Right ventricle myocardium inferior (tissue), 1 donor: ENCODE results near the gene HIGD1B. TPM values are rescaled to one million over a fixed set of nuclear protein-coding genes. Genes with fewer than 3 reads are reported as not detected.
"Not testable (repeated sequence)": the region's sequence is repeated elsewhere in the genome, so short reads cannot be mapped to it uniquely, and the experiment has no call there.

Experiments used
- ATAC-seq: fragments of 200-7000 bp; cut with Tn5 transposase; one replicate; pipeline ENCODE4 v1.9.1; 2020; ENCODE audit warnings: mild to moderate bottlenecking, moderate library complexity
- DNase-seq: peaks from one replicate; pipeline ENCODE4 v3.0.0; 2021; ENCODE audit errors: missing footprints
- intact Hi-C: fragments of 100-400 bp; cut with DNase I; formaldehyde crosslinking; loops from one replicate; pipeline ENCODE4 v1.11.0; 2022
- long read RNA-seq: library from polyadenylated mRNA; unstranded; transcript quantifications from one replicate; pipeline ENCODE4 v2.0.0, GENCODE V29; 2021
- total RNA-seq: library from RNA; stranded (reverse); fragmentation: NEBNext Ultra II Directional; extraction: Animal tissue kit (Norgen Biotek cat#: 25700); gene quantifications from one replicate; pipeline ENCODE4 v1.2.1, GENCODE V29; 2021
- donor health status: DM: no; HTN: yes; CAD: no; lungs with severe emphysema.

HIGD1B gene
- 20.4 TPM for total RNA-seq
- long read RNA-seq, transcript HIGD1B-201 (3 exons, 635 nt): major isoform, 5 of 8 reads
- long read RNA-seq, partial matches to known transcripts: 0 of 8 reads
- long read RNA-seq, other reads (novel, unspliced or antisense): 1 of 8 reads

DNA sequence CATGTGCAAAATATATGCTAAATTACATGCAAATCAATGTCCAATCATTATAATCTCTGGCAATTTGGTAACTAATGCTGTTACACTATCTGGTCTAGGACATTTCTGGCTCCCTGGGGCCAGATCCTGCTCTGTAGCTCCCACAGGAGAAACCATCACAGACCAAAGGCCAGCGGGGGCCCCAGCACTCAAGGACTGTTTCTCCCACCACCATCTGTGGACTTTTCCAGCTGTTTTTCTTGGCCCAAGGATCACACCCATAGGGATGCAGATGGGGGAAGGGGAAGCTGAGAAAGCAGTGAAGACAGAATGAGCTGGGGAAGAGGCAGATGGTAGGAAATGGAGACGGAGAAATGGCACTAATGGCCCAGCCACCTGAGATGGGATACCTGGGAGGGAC, at the start of gene HIGD1B:
HIGD1B (plus strand) TSS at position 298 of the 400 bp plus-strand sequence. CDS start 270 bp downstream, outside the sequence.
- DNase-seq: no peak
- peak; percentile 40 for ATAC-seq
- intact Hi-C loops: no loop called here

- intact Hi-C loops: no loop called here
- DNase-seq (no peak), ATAC-seq (peak; percentile 54)
Measured at GRCh38 chr17:44798356-44798755, 49.3 kb upstream of the HIGD1B start.

GRCh38 chr17:44801880-44802279, 45.8 kb upstream of the HIGD1B start:
- intact Hi-C loops: no loop called here
- DNase-seq (no peak), ATAC-seq (no peak)

GRCh38 chr17:44804302-44805089, 43.2 kb upstream of the HIGD1B start:
- intact Hi-C loops: no loop called here
- ATAC-seq (peak; percentile 86), DNase-seq (no peak)

GRCh38 chr17:44807093-44807816, 40.4 kb upstream of the HIGD1B start:
- intact Hi-C loops: no loop called here
- ATAC-seq: no peak
- DNase-seq: no peak

DNA sequence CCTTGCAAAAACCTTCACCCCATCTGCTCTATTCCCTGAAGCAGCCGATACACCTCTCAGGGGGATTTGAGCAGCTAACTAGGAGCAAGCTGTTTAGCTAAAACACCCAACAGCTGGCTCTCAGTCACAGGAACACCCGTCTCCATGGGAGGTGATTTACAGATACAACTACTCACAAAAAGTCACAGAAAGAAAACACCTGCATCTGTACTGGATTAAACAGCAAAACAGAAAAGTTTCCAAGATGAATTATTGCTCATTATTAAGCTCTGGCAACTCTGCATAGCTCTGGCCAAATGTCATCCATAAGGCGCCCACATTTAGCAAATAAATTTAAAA, 39.9 kb upstream of the HIGD1B start:
- no peak for ATAC-seq
- intact Hi-C loops: no loop called here
- DNase-seq: no peak

DNA sequence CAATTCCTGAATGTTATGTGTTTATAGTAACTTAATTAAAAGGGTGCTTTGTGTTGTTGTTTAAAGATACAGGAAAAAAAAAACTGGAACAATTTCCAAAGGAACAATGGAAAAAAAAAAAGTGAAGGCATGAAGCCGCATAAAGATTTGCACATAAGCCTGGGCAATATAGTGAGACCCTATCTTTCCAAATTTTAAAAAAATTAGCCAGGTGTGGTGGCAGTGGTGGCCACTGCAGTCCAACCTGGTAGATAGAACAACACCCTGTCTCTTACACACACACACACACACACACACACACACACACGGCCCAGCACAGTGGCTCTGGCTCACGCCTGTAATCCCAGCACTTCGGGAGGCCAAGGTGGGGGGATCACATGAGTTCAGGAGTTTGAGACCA, 39.5 kb upstream of the HIGD1B start:
- DNase-seq (no peak), ATAC-seq (no peak)
- intact Hi-C loops: no loop called here

GRCh38 chr17:44808656-44809388, 38.9 kb upstream of the HIGD1B start:
- ATAC-seq, intact Hi-C loops, DNase-seq: not testable (repeated sequence)

- no peak for ATAC-seq
- intact Hi-C loops: no loop called here
Measured at GRCh38 chr17:44812263-44812662, 35.4 kb upstream of the HIGD1B start.

GRCh38 chr17:44818508-44818907, 29.2 kb upstream of the HIGD1B start:
- intact Hi-C loops, ATAC-seq, DNase-seq: not testable (repeated sequence)

More at GRCh38 chr17:44812263-44812662, 35.4 kb upstream of the HIGD1B start:
- DNase-seq: no peak

DNA sequence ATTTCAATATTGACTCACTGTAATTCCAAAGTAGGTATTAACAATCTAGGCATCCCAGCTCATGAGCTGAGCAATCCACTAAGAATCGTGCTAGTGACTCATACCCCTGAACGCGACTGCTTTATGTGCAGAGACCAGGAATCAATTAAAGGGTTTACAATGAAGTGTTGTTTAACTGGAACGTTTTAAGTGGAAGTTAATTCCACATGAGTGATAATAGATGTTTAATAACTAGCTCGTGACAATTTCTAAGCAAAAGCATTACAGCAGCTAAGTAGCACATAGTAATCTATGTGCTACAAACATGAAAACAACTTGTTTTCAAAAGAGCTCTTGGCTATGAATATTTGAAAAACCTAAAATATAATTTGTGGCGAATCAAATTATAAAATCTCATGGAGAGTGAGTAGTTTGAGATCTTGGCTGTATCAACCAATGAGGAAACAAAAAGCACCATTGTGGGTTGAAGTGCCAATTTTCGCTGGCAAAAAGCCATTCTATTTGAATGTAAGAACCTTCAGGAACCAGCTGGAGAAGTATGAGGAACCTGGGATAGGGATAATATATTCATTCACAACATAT, 27.0 kb upstream of the HIGD1B start:
- intact Hi-C loops: no loop called here
- ATAC-seq: no peak
- DNase-seq: no peak

GRCh38 chr17:44825236-44825635, 22.4 kb upstream of the HIGD1B start:
- ATAC-seq, DNase-seq, intact Hi-C loops: not testable (repeated sequence)

DNA sequence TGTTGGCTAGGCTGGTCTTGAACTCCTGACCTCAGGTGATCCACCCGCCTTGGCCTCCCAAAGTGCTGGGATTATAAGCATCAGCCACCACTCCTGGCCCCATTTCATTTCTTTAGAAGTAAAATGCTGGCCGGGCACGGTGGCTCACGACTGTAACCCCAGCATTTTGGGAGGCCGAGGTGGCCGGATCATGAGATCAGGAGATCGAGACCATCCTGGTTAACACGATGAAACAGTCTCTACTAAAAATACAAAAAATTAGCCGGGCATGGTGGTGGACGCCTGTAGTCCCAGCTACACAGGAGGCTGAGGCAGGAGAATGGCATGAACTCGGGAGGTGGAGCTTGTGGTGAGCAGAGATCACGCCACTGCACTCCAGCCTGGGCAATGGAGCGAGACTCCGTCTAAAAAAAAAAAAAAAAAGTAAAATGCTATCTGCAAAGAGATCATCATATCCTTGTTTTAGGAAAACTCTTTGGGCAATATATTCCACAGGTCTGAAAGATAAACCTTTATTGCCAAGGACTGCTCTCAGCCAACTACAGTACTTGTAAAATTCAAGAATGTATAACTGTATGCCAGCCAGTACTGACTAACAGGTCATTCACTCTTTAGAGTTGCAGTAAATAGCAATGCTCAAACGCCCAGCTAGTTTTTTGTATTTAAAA, 21.4 kb upstream of the HIGD1B start:
- intact Hi-C loops: no loop called here
- no peak for ATAC-seq
- DNase-seq: no peak

- ATAC-seq (no peak), DNase-seq (no peak)
- intact Hi-C loops: no loop called here
Measured at GRCh38 chr17:44827863-44828262, 19.8 kb upstream of the HIGD1B start.

GRCh38 chr17:44828919-44829522, 18.7 kb upstream of the HIGD1B start:
- DNase-seq (no peak), ATAC-seq (no peak)
- intact Hi-C loops: loop anchor here (1.0 kb wide), 1 partner anchor 47 kb away; no protein-coding TSS in a partner anchor

GRCh38 chr17:44829523-44830358, 17.9 kb upstream of the HIGD1B start, which contains the start of gene GJC1:
Gene GJC1, minus strand, starts transcription at chr17:44830287. Its CDS starts 24,470 bp downstream, at chr17:44805817.
- intact Hi-C loops: loop anchor here (1.0 to 5.0 kb wide), 2 partner anchors 38 to 47 kb away; no protein-coding TSS in a partner anchor

More at GRCh38 chr17:44829523-44830358, 17.9 kb upstream of the HIGD1B start, which contains the start of gene GJC1:
- DNase-seq (no peak), ATAC-seq (peak; percentile 56)
